GM21737 (cell line): Measurements from ENCODE around the gene XRCC5.

Source experiments
- ATAC-seq: cut with Tn5 transposase; IDR thresholded peaks from one replicate; pipeline ENCODE4 v1.9.1; 2021; ENCODE audit warnings: mild to moderate bottlenecking, moderate library complexity; ENCODE audit not compliant: unreplicated experiment

The XRCC5 gene

DNA sequence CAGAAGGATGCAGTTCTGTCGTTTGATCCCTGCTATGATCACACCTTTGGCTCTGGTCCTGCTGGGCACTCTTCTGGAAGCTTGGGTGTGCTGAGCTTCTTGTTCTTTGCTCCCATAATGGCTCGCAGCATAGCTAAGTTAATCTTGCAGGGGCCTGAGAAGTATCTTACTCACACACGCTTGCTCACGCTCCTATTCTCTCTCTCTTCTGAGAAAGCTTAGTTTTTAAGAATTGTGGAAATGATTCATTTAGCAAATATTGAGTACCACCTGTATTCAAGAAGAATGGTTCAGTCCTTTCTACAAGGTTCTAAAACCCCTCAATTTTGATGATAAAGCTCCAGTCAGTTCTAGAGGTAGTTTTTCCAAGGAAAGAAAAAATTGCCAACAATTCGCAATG, 40.6 kb downstream of the XRCC5 start:
- no peak for ATAC-seq

GRCh38 chr2:216151313-216152025, 42.3 kb downstream of the XRCC5 start:
- ATAC-seq = no peak

- no peak for ATAC-seq
These were observed 46.8 kb downstream of the XRCC5 start for GRCh38 chr2:216155954-216156353.

DNA sequence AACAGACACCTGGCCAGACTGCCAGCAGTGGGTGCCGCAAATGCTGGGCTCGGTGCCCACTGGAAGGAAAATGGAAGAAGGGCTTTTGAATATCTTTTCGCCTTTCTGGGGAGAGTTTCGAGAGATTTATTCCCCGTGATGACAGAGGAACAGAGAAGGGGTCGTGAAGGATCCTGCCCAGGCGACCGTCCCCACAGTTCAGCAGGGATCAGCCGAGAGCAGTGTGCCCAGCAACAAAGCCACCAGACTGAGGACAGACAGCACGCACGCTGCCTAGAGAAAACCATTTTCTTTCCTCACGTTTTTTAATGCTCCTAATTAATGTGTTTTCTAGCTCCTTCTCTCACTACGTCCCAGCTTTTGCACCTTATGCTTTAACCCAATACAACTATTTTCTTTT, 47.7 kb downstream of the XRCC5 start:
- ATAC-seq = no peak

DNA sequence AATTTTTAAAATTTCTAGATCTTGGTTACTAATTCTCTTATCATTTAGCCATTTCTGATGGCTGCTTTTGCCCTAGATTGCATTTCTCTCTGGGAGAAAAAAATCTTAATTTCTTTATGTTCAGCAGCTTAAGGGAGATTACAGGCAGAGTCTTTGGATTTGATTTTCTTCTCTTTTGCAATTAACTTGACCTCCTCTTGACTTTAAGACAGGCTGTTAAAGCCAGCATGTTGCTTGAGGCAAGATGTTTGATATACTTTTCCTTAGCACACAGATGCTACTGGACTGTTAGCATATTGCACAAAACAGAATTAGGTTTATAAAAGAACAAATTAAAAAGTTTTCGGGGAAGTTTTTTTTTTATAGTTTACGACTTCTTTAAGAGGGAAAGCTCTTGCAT, 50.0 kb downstream of the XRCC5 start:
- ATAC-seq = no peak

DNA sequence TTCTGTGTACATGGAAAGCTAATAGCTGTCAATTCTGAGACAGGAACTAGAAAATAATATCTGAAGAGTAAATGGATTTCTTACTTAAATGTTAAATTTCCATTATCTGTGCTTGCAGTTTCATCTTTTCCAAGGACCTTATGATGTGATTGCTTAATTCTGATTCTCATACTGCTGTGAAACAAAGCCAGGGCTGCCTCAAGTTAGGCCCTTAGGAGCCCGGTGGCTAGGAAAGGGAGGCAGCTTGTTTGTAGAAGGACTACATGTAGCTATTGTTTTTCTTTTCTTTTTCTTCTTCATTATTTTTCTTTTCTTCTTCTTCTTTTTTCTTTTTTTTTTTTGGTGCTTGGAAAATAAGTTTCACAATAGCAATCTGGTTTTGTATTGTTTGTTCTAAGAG, 50.5 kb downstream of the XRCC5 start:
- ATAC-seq = no peak

DNA sequence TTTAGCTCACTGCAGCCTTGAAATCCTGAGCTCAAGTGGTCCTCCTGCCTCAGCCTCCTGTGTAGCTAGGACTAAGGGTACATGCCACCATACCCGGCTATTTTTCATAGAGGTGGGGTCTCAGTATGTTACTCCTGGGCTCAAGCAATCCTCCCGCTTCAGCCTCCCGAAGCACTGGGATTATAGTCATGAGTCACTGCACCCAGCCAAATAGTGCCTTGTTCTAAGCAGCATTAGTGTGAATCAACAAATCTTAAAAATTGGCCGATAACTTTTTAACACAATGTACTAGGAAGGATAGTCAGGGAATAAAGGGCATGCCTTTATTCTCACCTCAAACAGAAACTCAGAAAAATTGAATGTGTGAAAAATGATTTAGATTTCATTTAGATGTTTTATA, 51.6 kb downstream of the XRCC5 start:
- ATAC-seq = no peak

- ATAC-seq = no peak
These were observed 52.8 kb downstream of the XRCC5 start for GRCh38 chr2:216161967-216162366.

DNA sequence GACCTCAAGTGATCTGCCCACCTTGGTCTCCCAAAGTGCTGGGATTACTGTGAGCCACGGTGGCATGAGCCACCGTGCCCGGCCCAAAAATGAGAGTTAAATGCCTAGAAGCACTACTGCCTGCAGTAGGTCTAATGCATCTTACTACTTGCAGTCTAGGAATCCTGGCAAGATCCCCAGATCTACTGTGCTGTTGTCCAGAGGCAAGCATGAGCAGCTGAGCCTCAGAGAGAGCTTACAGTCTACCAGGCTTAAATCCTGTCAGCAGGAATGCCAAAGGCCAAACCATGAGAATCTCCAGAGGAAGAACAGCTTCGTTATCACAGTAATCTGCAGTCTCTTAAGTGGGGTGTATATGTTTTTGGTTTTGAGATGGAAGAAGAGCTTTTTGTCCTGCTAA, 54.4 kb downstream of the XRCC5 start:
- no peak for ATAC-seq

DNA sequence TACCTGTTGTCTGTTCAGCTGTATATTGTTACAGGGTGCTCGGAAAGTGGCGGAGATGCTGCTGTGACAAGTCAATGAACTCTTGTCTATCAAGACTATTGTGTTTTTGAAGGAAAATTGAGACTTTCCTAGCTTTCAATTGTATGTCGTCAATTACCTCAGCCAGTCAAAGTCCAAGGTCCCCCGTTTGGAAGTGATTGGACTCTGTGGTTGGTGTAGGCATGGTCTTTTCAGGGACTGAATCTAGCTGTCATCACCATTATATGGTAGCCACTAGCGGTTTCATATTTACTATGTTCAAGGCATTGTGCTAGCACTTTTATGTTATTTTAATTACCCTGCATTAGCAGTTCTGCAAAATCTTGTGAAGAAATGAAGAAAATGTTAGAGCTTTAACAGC, 54.9 kb downstream of the XRCC5 start:
- ATAC-seq = no peak

GRCh38 chr2:216164576-216164975, 55.4 kb downstream of the XRCC5 start:
- no peak for ATAC-seq

DNA sequence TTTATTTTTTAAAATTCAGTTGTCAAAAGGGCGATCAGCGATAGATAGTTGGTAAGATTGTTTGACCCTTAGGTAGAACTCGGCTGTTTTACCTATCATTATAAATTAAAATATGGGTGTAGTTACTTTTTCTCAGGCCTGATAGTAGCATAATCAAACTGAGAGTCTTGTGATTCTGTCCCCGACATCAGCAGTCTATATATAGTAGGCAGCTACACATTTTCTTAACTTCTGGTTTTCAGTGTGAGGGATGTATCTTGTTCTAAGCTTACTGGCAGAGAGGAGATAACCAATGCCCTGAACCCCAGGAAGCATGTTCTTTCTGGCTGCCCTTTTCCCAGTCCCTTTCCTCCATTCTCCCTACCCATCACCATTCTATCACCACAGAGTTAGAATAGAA, 56.6 kb downstream of the XRCC5 start:
- no peak for ATAC-seq

DNA sequence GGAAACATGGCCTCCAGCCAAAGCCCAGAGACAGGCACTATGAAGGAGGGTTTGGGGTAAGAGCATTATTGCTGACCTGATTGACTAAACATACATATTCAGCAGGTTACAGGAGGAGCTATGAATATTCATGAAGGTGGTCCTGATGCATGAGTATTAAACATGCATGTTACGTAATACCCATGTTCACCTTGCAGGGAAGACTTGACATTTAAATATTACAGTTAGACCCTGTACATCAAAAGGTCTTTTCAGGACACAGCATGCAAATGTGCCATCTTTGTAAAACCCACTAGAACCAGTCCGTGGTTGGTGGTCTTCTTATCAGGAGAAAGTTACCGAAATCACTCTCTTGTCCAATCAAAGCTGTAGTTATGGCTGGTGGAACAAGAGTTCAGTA, 59.9 kb downstream of the XRCC5 start:
- ATAC-seq = no peak

- no peak for ATAC-seq
These were observed 61.1 kb downstream of the XRCC5 start for GRCh38 chr2:216170076-216170763.

DNA sequence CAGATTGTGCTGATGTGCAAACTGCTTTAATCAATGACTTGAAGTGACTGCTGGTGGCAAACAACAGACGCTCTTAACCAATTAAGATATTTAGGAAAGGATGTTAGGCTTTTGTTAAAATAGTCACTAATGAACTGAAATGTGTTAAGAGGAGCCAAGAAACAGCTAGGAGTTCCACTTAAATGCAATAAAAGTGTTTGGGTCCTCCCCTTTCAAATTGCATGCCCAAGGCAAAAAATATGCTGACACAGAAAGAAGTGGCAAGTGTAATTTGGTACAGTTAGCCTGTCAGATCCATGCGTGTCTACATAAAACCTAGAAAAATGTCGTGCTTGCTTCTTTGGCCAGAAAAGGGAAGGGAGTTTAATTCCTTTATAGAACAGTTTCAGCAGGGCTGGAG, 61.9 kb downstream of the XRCC5 start:
- ATAC-seq = no peak

DNA sequence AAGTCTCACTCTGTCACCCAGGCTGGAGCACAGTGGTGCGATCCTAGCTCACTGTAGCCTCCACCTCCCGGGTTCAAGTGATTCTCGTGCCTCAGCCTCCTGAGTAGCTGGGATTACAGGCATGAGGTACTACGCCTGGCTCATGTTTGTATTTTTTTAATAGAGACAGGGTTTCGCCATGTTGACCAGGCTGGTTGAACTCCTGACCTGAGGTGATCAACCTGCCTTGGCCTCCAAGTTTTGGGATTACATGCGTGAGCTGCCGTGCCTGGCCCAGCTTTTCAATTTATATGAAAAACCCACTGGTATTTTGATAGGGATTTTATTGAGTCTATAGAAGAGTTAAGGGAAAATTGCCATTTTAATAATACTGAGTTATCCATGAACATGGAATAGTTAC, 63.3 kb downstream of the XRCC5 start:
- no peak for ATAC-seq

GRCh38 chr2:216179015-216179414, 69.9 kb downstream of the XRCC5 start:
- no peak for ATAC-seq

GRCh38 chr2:216181351-216181750, 72.2 kb downstream of the XRCC5 start:
- no peak for ATAC-seq

- no peak for ATAC-seq
These were observed 72.9 kb downstream of the XRCC5 start for GRCh38 chr2:216181953-216182461.

DNA sequence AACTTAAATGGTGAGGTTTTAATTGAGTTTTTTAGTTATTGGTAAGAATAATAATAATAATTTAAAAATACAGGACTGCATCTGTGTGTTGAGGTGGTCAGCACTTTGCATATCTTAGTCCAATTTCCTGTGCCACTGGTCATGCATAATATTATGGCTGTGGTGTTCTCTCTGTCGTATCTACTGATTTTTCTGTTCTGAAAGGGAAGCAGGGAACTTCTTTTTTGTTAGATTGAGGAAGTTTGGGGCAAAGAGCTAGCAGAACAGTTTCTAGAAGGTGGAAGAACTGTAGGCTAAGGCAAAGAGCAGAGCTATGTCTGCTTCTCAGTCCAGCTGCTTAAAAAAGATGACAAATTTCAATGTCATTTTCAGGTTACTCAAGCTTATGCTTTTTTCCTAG, 74.3 kb downstream of the XRCC5 start:
- no peak for ATAC-seq

DNA sequence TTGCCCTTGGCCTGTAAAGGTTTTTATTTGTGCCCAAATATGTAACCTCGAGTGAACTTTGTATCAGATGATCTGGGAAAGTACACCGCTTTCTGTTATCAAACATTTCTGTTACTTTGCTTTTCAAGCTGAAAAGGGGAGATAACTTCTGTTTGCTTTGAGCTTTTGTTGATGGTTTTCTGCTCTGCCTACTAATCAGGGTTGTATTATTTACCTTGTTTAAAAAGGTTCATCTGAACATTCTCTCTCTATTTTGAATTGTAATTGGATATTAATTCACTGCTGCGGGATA, 79.4 kb downstream of the XRCC5 start:
- no peak for ATAC-seq

DNA sequence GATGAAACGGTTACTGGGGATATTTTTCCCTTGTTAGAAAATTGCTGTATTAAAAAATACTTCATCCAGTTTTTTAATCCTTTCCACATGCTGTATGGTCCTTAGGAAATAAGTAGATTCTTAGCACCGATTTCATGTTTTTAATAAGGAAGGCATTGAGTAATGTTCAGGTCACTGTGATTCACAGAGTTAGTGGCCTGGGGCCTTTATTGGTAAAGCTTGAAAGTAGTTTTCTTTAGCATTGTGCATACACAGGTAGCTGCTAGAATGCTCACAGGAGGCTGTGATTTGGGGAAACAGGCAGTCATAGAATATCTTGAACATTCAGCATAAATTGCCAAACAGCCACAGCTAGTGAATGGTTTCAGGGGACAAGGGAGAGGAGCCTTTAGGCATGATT, 79.8 kb downstream of the XRCC5 start:
- ATAC-seq = no peak

- ATAC-seq = no peak
These were observed 80.3 kb downstream of the XRCC5 start for GRCh38 chr2:216189410-216189809.
